ENCODE measurements around the gene CACNB3. TPM values are rescaled to one million over a fixed set of nuclear protein-coding genes. Genes with fewer than 3 reads are reported as not detected.

Gene CACNB3
- total and polyA plus RNA-seq, 2 of the 8 experiments (the other 6 are each of a cell fraction or from before 2014, with no cell fraction given) = 12.5 to 16.0 TPM

DNA sequence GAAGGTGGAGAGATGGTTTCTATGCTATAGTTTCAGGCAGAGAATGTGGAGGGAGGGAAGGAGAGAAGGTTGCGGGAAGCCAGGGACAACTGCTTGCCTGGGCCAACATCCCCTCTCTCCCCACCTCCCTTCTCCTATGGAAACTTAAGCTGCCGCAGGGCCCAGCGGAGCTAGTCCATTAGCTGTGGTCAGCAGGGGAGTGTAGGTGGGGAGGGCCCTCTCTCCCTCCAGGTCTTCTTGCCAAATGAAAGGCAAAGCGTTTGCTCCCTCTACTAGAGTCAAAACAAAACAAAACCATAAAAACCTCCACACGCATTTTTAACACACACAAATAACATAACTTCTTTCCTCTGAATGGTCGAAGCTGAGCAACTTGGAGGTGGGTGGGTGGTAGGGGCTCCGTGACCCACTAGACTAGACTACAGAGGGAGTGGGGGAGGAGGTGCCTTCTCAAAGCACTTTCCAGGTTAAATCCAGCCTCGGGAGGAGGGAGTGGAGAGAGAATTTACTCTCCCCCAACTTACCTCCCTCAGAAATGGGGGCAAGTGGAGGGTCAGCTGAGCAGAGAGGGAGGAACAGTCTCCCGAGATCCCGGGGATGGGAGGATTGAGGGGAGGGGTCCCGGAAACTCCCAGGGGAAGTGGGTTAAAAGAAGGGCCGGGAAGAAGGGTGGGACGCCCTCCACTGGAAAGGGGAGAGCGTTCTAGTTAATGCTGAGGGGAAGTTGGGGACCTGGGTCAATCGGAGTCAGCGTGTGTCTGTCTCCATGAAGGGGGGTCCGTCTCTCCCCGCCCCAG, 4.6 kb upstream of the CACNB3 start (continued):
- 0 out of 2 replicates have a peak, but pooled peaks have one; percentile 38 for TF ChIP-seq TEAD4 (IDR thresholded peaks at IDR 0.05; ENCODE audit: low read depth, low read length)
- peak; percentile 83 for TF ChIP-seq EGR1 (IDR thresholded peaks at IDR 0.05; ENCODE audit: borderline replicate concordance, low read depth, low read length)
- TF ChIP-seq, protein P1, sequence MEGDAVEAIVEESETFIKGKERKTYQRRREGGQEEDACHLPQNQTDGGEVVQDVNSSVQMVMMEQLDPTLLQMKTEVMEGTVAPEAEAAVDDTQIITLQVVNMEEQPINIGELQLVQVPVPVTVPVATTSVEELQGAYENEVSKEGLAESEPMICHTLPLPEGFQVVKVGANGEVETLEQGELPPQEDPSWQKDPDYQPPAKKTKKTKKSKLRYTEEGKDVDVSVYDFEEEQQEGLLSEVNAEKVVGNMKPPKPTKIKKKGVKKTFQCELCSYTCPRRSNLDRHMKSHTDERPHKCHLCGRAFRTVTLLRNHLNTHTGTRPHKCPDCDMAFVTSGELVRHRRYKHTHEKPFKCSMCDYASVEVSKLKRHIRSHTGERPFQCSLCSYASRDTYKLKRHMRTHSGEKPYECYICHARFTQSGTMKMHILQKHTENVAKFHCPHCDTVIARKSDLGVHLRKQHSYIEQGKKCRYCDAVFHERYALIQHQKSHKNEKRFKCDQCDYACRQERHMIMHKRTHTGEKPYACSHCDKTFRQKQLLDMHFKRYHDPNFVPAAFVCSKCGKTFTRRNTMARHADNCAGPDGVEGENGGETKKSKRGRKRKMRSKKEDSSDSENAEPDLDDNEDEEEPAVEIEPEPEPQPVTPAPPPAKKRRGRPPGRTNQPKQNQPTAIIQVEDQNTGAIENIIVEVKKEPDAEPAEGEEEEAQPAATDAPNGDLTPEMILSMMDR (IDR thresholded peaks at IDR 0.05; ENCODE audit: control extremely low read depth in 1 of 3, insufficient read depth in 1 of 3, low read depth in 1 of 3, low read length in 3 of 3) = 0 out of 4 replicates have a peak, but pooled peaks of 1 of the 3 experiments have one; percentile 15
- TF ChIP-seq, protein P2, sequence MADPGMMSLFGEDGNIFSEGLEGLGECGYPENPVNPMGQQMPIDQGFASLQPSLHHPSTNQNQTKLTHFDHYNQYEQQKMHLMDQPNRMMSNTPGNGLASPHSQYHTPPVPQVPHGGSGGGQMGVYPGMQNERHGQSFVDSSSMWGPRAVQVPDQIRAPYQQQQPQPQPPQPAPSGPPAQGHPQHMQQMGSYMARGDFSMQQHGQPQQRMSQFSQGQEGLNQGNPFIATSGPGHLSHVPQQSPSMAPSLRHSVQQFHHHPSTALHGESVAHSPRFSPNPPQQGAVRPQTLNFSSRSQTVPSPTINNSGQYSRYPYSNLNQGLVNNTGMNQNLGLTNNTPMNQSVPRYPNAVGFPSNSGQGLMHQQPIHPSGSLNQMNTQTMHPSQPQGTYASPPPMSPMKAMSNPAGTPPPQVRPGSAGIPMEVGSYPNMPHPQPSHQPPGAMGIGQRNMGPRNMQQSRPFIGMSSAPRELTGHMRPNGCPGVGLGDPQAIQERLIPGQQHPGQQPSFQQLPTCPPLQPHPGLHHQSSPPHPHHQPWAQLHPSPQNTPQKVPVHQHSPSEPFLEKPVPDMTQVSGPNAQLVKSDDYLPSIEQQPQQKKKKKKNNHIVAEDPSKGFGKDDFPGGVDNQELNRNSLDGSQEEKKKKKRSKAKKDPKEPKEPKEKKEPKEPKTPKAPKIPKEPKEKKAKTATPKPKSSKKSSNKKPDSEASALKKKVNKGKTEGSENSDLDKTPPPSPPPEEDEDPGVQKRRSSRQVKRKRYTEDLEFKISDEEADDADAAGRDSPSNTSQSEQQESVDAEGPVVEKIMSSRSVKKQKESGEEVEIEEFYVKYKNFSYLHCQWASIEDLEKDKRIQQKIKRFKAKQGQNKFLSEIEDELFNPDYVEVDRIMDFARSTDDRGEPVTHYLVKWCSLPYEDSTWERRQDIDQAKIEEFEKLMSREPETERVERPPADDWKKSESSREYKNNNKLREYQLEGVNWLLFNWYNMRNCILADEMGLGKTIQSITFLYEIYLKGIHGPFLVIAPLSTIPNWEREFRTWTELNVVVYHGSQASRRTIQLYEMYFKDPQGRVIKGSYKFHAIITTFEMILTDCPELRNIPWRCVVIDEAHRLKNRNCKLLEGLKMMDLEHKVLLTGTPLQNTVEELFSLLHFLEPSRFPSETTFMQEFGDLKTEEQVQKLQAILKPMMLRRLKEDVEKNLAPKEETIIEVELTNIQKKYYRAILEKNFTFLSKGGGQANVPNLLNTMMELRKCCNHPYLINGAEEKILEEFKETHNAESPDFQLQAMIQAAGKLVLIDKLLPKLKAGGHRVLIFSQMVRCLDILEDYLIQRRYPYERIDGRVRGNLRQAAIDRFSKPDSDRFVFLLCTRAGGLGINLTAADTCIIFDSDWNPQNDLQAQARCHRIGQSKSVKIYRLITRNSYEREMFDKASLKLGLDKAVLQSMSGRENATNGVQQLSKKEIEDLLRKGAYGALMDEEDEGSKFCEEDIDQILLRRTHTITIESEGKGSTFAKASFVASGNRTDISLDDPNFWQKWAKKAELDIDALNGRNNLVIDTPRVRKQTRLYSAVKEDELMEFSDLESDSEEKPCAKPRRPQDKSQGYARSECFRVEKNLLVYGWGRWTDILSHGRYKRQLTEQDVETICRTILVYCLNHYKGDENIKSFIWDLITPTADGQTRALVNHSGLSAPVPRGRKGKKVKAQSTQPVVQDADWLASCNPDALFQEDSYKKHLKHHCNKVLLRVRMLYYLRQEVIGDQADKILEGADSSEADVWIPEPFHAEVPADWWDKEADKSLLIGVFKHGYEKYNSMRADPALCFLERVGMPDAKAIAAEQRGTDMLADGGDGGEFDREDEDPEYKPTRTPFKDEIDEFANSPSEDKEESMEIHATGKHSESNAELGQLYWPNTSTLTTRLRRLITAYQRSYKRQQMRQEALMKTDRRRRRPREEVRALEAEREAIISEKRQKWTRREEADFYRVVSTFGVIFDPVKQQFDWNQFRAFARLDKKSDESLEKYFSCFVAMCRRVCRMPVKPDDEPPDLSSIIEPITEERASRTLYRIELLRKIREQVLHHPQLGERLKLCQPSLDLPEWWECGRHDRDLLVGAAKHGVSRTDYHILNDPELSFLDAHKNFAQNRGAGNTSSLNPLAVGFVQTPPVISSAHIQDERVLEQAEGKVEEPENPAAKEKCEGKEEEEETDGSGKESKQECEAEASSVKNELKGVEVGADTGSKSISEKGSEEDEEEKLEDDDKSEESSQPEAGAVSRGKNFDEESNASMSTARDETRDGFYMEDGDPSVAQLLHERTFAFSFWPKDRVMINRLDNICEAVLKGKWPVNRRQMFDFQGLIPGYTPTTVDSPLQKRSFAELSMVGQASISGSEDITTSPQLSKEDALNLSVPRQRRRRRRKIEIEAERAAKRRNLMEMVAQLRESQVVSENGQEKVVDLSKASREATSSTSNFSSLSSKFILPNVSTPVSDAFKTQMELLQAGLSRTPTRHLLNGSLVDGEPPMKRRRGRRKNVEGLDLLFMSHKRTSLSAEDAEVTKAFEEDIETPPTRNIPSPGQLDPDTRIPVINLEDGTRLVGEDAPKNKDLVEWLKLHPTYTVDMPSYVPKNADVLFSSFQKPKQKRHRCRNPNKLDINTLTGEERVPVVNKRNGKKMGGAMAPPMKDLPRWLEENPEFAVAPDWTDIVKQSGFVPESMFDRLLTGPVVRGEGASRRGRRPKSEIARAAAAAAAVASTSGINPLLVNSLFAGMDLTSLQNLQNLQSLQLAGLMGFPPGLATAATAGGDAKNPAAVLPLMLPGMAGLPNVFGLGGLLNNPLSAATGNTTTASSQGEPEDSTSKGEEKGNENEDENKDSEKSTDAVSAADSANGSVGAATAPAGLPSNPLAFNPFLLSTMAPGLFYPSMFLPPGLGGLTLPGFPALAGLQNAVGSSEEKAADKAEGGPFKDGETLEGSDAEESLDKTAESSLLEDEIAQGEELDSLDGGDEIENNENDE (IDR thresholded peaks at IDR 0.05; ENCODE audit: insufficient replicate concordance, low read length) = no peak
- TF ChIP-seq RNF2 (IDR thresholded peaks at IDR 0.05; ENCODE audit: borderline replicate concordance, low read depth, low read length, missing control alignments, poor library complexity, severe bottlenecking) = no peak
- TF ChIP-seq TCF12 (IDR thresholded peaks at IDR 0.05; ENCODE audit: low read depth, low read length) = no peak

Data from H1 (cell line).